Naive thymus-derived CD8-positive, alpha-beta T cell (primary cell): ENCODE measurements around the gene MRGPRF. TPM values are rescaled to one million over a fixed set of nuclear protein-coding genes. Genes with fewer than 3 reads are reported as not detected.

Source experiments
- ATAC-seq, 2 donors: fragments of 150-1000 bp; cut with Tn5 transposase in 1 of 2; sonication (Bioruptor Pico), chemical (Tn5 transposase) in 1 of 2; 1 replicate in 1 of 2; 2 replicates in 1 of 2; pipeline ENCODE4 v1.10.0; 2021; ENCODE audit warnings: mild to moderate bottlenecking in 2 of 2, moderate library complexity in 2 of 2
- POLR2A ChIA-PET: fragments of 350-600 bp; sonication (Branson Sonifier 250); formaldehyde crosslinking; loops from one replicate; lab custom pipeline; 2021; ENCODE audit warnings: antibody characterized with exemption; lab: Charles Lee
- DNase-seq, 10 donors: peaks; one replicate each; pipeline versions ENCODE4 v3.0.0 to v3.0.0-alpha.2; 2020 to 2022
- H3K27ac Mint-ChIP-seq, 10 donors: one replicate each; pipeline ENCODE4 v1.8.0; 2020 to 2022; ENCODE audit warnings: mild to moderate bottlenecking in 10 of 10, mixed read lengths in 10 of 10, moderate library complexity in 4 of 10, inconsistent platforms in 1 of 10
- H3K27me3 Mint-ChIP-seq, 5 donors: one replicate each; pipeline ENCODE4 v1.8.0; 2021 to 2022; ENCODE audit warnings: mixed read lengths in 5 of 5
- H3K36me3 Mint-ChIP-seq, 3 donors: one replicate each; pipeline ENCODE4 v1.8.0; 2020 to 2022; ENCODE audit warnings: mixed read lengths in 3 of 3, mild to moderate bottlenecking in 2 of 3, inconsistent platforms in 1 of 3
- H3K4me1 Mint-ChIP-seq, 4 donors: one replicate each; pipeline ENCODE4 v1.8.0; 2021 to 2022; ENCODE audit warnings: mixed read lengths in 4 of 4
- H3K4me3 Mint-ChIP-seq, 10 donors: one replicate each; pipeline ENCODE4 v1.8.0; 2020 to 2022; ENCODE audit warnings: mild to moderate bottlenecking in 10 of 10, mixed read lengths in 10 of 10, moderate library complexity in 6 of 10, inconsistent platforms in 1 of 10
- H3K9me3 Mint-ChIP-seq, 9 donors: one replicate each; pipeline ENCODE4 v1.8.0; 2020 to 2022; ENCODE audit warnings: mixed read lengths in 9 of 9, mild to moderate bottlenecking in 3 of 9, inconsistent platforms in 1 of 9, moderate library complexity in 1 of 9
- polyA plus RNA-seq, 3 donors: library from polyadenylated mRNA; unstranded; fragments of 300-500 nt; fragmentation: Illumina TruSeq; gene quantifications; one replicate each; pipeline ENCODE4 v1.2.3, GENCODE V29; 2021
- total RNA-seq, 8 experiments: library from RNA in 2 of 8; stranded (reverse) in 2 of 8; gene quantifications; one replicate each; pipeline ENCODE4 v1.2.3 and lab custom pipeline; 2021 to 2026

MRGPRF gene
- total and polyA plus RNA-seq, 5 experiments from 2014 or later, result not detected

DNA sequence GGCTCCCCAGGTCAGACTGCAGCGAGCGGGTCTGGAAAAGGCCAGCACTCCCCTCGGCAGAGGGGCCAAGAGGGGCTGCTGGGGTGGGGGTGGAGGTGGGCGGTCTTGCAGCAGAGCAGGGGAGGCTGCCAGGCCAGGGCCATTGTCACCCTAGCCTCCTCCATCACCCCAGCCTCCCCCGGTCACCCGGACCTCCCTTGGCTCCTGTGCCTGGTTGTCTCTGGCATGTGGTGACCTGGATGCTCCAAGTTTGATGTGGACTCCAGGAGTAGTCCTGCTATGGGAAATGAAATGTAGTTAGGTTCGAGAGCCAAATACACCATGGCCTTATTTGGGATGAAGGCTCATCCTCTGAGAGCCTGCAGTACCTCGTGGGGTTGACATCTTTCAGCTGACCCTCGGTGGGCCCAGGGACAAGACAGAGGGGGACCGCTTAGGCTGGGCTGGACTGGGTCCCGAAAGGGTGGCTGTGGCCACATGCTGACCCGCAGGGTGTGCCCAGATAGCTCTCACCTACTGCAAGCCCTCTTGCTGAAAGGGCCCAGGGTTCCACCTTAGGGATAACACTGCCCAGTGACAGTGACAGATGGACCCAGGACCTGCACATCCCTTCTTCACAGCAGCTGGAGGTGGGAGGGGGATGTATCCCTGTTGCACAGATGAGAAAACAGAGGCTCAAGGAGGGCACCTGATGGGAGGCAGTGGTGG lies 56.3 kb downstream of the MRGPRF start:
- peaks cover 6 to 13% (median 9%) of the 10 kb centered on the region in 4 donors for H3K4me1 Mint-ChIP-seq
- no peaks in the 10 kb centered on the region for H3K36me3 Mint-ChIP-seq
- peaks cover 0 to 7% (median 0%) of the 10 kb centered on the region in 9 donors for H3K9me3 Mint-ChIP-seq
- DNase-seq (no peak), ATAC-seq (no peak)
- POLR2A ChIA-PET, result no interaction called here
- H3K27ac Mint-ChIP-seq, result no peak overlapping the region
- H3K4me3 Mint-ChIP-seq, result no peak overlapping the region
- peaks cover 2 to 22% (median 12%) of the 10 kb centered on the region in 5 donors for H3K27me3 Mint-ChIP-seq

DNA sequence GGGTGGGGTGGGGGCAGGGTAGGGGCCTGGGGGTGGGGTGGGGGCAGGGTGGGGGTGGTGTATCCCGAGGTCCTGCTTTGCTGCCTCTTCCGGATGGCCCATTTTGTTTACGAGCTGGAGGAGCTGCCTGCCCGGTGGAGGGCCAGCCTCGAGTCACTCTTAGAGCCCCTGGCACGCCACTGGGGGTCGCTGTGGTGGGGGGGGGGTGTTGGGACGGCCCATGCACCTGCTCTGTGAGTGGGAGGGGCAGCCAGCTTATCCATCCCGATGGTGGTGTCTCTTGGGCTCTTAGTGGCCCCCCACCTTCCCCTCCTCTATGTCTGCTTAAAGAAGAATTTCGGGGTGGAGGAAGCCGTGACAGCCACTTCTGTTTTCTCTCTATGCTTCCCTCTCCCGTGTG lies 56.9 kb downstream of the MRGPRF start:
- H3K9me3 Mint-ChIP-seq, result peaks cover 0 to 7% (median 0%) of the 10 kb centered on the region in 9 donors
- DNase-seq (peak in 6 of 10 donors; percentile 10 to 45 (median 21)), ATAC-seq (peak; percentile 37 to 55)
- no peak overlapping the region for H3K27ac Mint-ChIP-seq
- peaks cover 2 to 21% (median 10%) of the 10 kb centered on the region in 5 donors for H3K27me3 Mint-ChIP-seq
- H3K4me3 Mint-ChIP-seq, result no peak overlapping the region
- no peaks in the 10 kb centered on the region for H3K36me3 Mint-ChIP-seq
- POLR2A ChIA-PET, result no interaction called here
- H3K4me1 Mint-ChIP-seq, result peaks cover 6 to 13% (median 9%) of the 10 kb centered on the region in 4 donors

DNA sequence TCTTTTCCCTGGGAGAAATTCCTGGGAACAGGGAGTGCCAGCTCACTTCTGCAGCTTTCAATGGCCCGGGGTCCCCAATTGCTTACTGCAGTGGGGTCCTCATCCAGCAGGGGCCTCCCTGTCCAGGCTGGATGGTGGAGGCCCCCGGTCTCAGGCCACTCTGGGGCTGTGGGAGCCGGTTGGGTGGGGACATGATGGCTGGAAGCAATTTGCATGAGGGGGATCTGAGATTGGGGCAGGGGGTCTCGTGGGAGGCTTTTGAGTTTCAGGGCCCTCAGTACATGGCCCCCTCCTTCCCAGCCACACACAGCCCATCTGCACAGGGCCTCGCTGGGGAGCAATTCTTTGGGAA lies 57.5 kb downstream of the MRGPRF start:
- no peak for ATAC-seq
- H3K36me3 Mint-ChIP-seq, result no peaks in the 10 kb centered on the region
- no peak for DNase-seq
- H3K9me3 Mint-ChIP-seq, result peaks cover 0 to 7% (median 0%) of the 10 kb centered on the region in 9 donors
- POLR2A ChIA-PET, result no interaction called here
- peak overlapping the region in 2 of 10 donors; percentile 4 to 57 for H3K4me3 Mint-ChIP-seq
- H3K27ac Mint-ChIP-seq, result peak overlapping the region in 1 of 10 donors; percentile 63
- peaks cover 2 to 20% (median 8%) of the 10 kb centered on the region in 5 donors for H3K27me3 Mint-ChIP-seq
- peaks cover 6 to 13% (median 9%) of the 10 kb centered on the region in 4 donors for H3K4me1 Mint-ChIP-seq

DNA sequence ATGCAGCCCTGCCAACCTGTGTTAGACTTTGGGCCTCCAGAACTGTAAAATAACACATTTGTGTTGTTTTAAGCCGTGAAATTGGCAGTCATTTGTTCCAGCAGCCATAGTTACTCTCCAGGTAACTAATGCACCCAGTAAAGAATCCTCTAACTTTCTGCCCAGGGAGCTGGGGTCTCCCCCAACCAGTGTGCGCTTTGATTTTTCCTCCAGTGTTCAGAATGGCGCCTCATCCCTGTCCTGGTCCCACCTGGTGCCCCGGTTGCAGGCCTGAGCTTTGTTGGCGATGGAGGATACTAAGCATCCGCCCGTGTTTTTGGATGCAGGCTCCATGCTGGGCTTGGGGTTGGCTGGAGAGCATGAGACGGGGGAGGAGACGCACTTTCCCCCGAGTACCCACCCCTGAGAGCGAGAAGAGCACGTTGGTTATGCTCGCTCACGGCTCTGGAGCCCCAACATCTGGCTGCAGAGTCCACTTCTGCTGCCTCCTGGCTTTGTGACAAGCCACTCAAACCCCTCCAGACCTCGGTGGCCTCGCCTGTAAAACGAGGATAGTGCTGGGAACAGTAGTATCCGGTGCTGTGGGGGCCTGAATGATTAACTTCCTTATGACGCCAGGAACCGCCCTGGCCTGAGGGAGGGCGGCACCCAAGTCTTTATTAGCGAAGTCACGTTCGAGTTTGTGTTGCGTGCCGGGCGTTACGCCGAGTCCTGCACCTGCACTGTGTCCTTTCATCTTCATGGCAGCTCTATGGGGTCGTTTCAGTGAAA lies 58.0 kb downstream of the MRGPRF start:
- no peaks in the 10 kb centered on the region for H3K36me3 Mint-ChIP-seq
- POLR2A ChIA-PET, result no interaction called here
- H3K4me3 Mint-ChIP-seq, result peak overlapping the region in 3 of 10 donors; percentile 10 to 57 (median 38)
- peak overlapping the region in 2 of 10 donors; percentile 20 to 63 for H3K27ac Mint-ChIP-seq
- peaks cover 2 to 16% (median 8%) of the 10 kb centered on the region in 5 donors for H3K27me3 Mint-ChIP-seq
- H3K9me3 Mint-ChIP-seq, result peaks cover 0 to 5% (median 0%) of the 10 kb centered on the region in 9 donors
- peaks cover 6 to 13% (median 9%) of the 10 kb centered on the region in 4 donors for H3K4me1 Mint-ChIP-seq
- DNase-seq (no peak), ATAC-seq (no peak)

Other genes with a start within 250 kb of the MRGPRF start
- 10 to 100 TPM; 23.3 to 34.4 TPM for gene CPT1A, start 171.3 kb downstream of the MRGPRF start, total RNA-seq
- 1 to 10 TPM; 3.1 to 4.7 (median 3.4) TPM for gene CPT1A, start 171.3 kb downstream of the MRGPRF start, polyA plus RNA-seq
- 10 to 100 TPM; 40.7 to 41.4 TPM for gene MRPL21, start 109.4 kb downstream of the MRGPRF start, total RNA-seq
- 100 to 1,000 TPM; 109 to 134 (median 127) TPM for gene MRPL21, start 109.4 kb downstream of the MRGPRF start, polyA plus RNA-seq
- gene IGHMBP2, start 109.4 kb downstream of the MRGPRF start, total RNA-seq, result 10 to 100 TPM; 28.5 to 32.5 TPM
- 10 to 100 TPM in 1 of 3 donors, 1 to 10 TPM in 2; 5.1 to 10.5 (median 6.0) TPM for gene IGHMBP2, start 109.4 kb downstream of the MRGPRF start, polyA plus RNA-seq
- gene MRGPRD, start 32.3 kb downstream of the MRGPRF start, total RNA-seq, result not detected
- gene MRGPRD, start 32.3 kb downstream of the MRGPRF start, polyA plus RNA-seq, result under 1 TPM in 1 of 3 donors, not detected in 2; 0.36 TPM
- gene TPCN2, start 35.7 kb upstream of the MRGPRF start, total RNA-seq, result 10 to 100 TPM; 25.4 to 27.2 TPM
- 1 to 10 TPM; 3.8 to 6.3 (median 4.9) TPM for gene TPCN2, start 35.7 kb upstream of the MRGPRF start, polyA plus RNA-seq
- gene SMIM38, start 142.7 kb upstream of the MRGPRF start, total RNA-seq, result under 1 TPM; 0.36 to 0.49 TPM
- under 1 TPM in 1 of 3 donors, not detected in 2; 0.11 TPM for gene SMIM38, start 142.7 kb upstream of the MRGPRF start, polyA plus RNA-seq